ENCODE data around the gene VPS13D.

VPS13D gene

DNA sequence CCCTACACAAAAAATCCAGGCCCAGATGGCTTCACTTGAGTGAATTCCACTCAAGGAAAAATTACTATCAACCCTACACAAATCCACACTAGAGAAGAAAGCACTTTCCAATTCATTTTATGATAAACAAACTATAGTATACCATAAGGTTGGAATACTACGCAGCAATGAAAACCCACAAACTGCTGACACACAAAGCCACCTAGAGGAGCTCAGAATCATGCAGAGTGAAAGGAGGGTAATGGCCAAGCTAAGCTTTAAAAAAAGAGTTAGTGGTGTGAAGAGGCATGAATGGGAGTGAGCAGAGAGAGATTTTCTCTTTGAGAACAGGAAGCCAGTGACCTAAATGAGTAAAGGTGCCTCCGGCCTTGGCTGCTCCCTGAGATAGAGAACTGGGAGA lies 294.4 kb downstream of the VPS13D start:
- TF ChIP-seq, protein P1, sequence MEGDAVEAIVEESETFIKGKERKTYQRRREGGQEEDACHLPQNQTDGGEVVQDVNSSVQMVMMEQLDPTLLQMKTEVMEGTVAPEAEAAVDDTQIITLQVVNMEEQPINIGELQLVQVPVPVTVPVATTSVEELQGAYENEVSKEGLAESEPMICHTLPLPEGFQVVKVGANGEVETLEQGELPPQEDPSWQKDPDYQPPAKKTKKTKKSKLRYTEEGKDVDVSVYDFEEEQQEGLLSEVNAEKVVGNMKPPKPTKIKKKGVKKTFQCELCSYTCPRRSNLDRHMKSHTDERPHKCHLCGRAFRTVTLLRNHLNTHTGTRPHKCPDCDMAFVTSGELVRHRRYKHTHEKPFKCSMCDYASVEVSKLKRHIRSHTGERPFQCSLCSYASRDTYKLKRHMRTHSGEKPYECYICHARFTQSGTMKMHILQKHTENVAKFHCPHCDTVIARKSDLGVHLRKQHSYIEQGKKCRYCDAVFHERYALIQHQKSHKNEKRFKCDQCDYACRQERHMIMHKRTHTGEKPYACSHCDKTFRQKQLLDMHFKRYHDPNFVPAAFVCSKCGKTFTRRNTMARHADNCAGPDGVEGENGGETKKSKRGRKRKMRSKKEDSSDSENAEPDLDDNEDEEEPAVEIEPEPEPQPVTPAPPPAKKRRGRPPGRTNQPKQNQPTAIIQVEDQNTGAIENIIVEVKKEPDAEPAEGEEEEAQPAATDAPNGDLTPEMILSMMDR (IDR thresholded peaks at IDR 0.05; ENCODE audit: control extremely low read depth, extremely low read depth, low read depth, missing control alignments): no peak
- ChIA-PET CTCF (no interaction called here), POLR2A (no interaction called here)
- no peak for DNase-seq (ENCODE audit: extremely low spot score)

DNA sequence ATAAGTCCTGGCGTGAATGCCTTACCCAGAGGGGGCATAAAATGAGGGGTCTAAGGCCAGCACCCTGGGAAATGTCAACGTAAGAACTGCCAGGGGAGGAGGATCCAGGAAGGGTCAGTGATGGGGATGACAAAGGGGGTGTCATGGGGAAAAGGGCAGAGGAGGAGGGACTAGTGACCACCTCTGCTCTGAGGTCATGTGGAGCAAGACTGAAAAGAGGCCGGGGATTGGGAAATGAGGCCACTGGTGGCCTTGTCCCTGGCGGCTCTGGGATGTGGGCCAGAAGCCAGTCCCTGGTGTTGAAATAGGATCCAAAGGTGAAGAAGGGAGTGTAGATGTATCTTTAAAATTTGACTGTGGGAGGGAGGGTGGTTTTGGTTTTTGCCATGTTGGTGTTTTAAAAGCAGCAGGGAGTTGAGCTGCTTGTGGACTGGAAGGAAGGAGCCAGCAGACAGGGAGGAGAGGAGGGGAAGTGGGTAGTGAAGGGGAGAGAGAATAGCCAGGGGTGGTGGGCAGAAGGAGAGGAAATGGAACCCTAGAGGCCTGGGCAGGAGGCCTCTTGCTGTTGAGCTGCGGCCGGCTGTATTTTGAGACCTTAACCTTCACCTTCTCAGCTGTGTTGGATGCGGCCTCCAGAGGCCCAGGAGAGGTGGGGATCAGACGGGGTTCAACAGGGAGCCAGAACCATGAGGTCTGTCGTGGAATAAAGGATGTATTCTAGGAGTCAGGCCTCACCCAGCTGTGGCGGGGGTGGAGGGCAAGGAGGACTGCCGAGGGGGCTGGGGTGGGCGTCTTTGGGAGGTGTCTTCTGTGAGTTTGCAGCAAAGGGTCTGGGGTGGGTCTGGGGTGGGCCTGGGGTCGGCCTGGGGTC lies 295.7 kb downstream of the VPS13D start:
- ChIA-PET POLR2A (no interaction called here), CTCF (no interaction called here)
- TF ChIP-seq, protein P1 (IDR thresholded peaks at IDR 0.05; ENCODE audit: control extremely low read depth, extremely low read depth, low read depth, missing control alignments): no peak
- DNase-seq (ENCODE audit: extremely low spot score): no peak

DNA sequence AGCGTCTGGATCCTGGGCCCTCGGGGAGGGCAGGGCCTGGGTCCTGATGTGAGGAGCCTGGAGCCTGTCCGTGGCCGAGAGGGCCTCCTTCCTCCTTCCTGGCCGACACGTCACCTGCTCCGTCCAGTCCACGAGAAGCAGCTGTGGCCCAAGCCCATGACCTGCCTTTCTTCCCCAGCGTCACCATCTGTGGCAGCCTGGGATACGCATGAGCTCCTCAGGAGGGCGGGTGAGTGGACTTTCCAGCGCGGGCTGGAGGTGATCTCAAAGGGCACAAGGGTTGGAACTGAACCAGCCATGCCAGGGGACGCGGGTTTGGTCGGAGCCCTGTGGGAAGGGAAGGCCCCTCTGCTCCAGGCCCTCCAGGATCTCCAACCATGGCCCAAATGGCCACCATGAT lies 297.7 kb downstream of the VPS13D start:
- CTCF ChIA-PET: no interaction called here
- POLR2A ChIA-PET: no interaction called here
- no peak for DNase-seq (ENCODE audit: extremely low spot score)
- TF ChIP-seq, protein P1 (IDR thresholded peaks at IDR 0.05; ENCODE audit: control extremely low read depth, extremely low read depth, low read depth, missing control alignments): no peak

DNA sequence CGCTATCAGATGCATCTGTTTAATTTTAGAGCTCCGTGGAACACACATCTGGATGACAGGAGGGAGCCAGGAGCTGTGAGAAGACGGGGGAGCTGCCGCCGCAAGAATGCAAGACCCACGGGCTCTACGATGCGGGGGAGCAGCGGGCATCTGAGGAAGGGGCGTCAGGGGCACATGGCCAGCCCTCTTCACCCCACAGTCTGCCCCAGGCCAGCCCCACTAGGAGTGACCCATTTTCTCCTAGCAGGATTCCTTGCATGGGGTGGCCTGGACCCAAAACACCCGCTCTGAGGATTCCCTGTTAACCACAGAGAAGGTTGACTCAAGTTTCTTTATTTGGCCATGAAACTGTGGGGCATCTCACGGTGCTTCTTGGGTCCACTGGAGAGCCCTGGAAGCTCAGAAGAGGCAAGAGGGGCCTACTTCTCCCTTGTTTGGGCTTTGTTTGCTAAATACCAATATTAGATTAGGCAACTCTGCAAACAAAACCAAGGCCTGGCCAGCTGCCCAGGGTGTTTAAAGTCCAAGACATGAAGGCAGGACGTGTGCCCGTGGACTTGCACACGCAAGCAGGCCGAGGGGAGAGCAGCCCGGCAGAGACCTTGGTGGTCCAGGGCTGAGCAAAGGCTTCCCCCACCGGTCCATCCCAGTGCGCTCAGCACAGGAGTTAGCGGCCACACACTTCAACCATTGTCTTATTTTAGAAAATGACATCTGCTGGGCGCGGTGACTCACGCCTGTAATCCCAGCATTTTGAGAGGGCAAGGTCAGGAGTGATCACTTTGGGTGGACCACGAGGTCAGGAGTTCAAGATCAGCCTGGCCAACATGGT lies 298.4 kb downstream of the VPS13D start:
- DNase-seq (ENCODE audit: extremely low spot score): no peak
- CTCF ChIA-PET: no interaction called here

DNA sequence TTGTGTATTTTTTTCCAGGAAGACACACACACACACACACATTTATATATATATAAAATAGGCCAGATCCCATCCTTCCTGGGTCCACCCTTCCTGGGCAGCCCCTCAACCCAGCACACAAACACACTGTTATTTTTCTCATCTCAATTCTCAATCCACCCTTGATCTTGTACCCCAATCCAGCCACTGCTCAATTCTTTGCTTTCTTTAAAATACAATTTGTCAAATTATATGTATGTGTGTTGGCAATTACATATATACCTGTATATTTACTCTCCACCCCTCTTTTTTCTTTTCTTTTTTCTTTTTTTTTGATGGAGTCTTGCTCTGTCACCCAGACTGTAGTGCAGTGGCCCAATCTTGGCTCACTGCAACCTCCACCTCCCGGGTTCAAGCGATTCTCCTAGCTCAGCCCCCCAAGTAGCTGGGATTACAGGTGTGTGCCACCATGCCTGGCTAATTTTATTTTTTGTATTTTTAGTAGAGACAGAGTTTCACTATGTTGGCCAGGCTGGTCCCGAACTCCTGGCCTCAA lies 299.9 kb downstream of the VPS13D start:
- ChIA-PET CTCF (interaction anchor here (0.8 kb wide), 1 partner anchor 9 kb away, joined by 4 read pairs; no protein-coding TSS in a partner anchor), POLR2A (no interaction called here)
- no peak for DNase-seq (ENCODE audit: extremely low spot score)
- TF ChIP-seq, protein P1 (IDR thresholded peaks at IDR 0.05; ENCODE audit: control extremely low read depth, extremely low read depth, low read depth, missing control alignments): no peak

More for the DNA sequence above, 298.4 kb downstream of the VPS13D start:
- TF ChIP-seq, protein P1 (IDR thresholded peaks at IDR 0.05; ENCODE audit: control extremely low read depth, extremely low read depth, low read depth, missing control alignments): no peak
- POLR2A ChIA-PET: no interaction called here

DNA sequence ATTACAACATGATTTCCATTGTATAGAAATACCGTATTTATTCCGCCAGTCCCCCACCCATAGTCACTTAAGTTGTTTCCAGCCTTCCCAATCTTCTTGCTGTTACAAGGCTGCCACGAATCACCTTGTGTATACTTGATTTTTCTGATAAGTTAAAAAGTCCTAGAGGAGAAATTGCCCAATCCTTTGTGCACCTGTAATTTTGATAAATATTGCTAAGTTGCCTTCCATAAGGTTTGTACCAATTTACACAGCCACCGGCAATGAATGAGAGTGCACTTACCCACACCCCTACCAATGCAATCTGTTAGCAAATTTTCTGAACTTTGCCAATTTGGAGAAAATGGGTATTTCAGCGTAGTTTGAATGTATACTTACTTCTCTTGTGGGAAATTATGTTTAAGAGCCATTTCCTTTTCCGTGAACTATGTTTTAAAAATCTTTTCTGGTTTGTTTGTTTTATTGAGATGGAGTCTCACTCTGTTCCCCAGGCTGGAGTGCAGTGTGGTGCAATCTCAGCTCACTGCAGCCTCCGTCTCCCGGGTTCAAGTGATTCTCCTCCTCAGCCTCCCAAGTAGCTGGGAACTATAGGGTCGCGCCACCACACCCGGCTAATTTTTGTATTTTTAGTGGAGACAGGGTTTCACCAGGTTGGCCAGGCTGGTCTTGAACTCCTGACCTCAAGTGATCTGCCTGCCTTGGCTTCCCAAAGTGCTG lies 300.8 kb downstream of the VPS13D start:
- ChIA-PET CTCF (no interaction called here), POLR2A (no interaction called here)
- DNase-seq (ENCODE audit: extremely low spot score): no peak
- TF ChIP-seq, protein P1 (IDR thresholded peaks at IDR 0.05; ENCODE audit: control extremely low read depth, extremely low read depth, low read depth, missing control alignments): no peak
